Measurements from ENCODE around the gene LSM14B. TPM values are rescaled to one million over a fixed set of nuclear protein-coding genes. Genes with fewer than 3 reads are reported as not detected.

The LSM14B gene
- total RNA-seq, 1 experiment from 2014 or later: 51.8 TPM

DNA sequence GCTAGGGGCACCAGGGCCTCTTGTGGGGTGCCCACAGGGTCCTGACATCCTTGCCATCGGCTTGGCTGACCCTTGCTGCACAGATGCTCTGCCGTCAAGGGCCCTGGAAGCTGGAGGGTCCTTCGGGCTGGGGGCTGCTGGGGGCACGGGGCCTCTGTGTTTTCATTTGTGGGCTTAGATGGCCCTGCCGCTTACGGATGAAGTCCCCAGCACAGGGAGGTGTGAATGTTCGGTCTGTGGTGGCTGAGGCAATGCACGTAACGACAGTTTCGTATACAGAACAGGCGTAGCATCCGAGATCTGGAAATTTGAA, 35.8 kb downstream of the LSM14B start:
- ATAC-seq: no peak
- Histone ChIP-seq H3K4me3 (ENCODE audit: low read length) (no peak overlapping the region), H4K20me1 (ENCODE audit: low read length) (peaks cover 25% of the 10 kb centered on the region), H2AFZ (ENCODE audit: low read length) (no peak overlapping the region), H3K4me2 (ENCODE audit: low read length) (no peak overlapping the region), H3K79me2 (ENCODE audit: low read length) (peaks cover 60% of the 10 kb centered on the region), H3K9ac (ENCODE audit: low read length) (no peak overlapping the region), H3K36me3 (ENCODE audit: low read depth, low read length) (peaks cover 19% of the 10 kb centered on the region), H3K27me3 (ENCODE audit: low read length) (no peaks in the 10 kb centered on the region), H3K27ac (ENCODE audit: low read length) (no peak overlapping the region), H3F3A (ENCODE audit: low read length, unreplicated experiment) (no peaks in the 10 kb centered on the region), H3K9me2 (replicated peaks; ENCODE audit: low read length) (no peaks in the 10 kb centered on the region), H3K9me3 (ENCODE audit: low read length) (no peaks in the 10 kb centered on the region), H3K4me1 (ENCODE audit: insufficient read depth, low read length) (peaks cover 34% of the 10 kb centered on the region)
- no peak for DNase-seq
- intact Hi-C loops (cut with micrococcal nuclease): no loop called here
- POLR2A ChIA-PET (ENCODE audit: unreplicated experiment): no interaction called here
- TF ChIP-seq, protein P1, sequence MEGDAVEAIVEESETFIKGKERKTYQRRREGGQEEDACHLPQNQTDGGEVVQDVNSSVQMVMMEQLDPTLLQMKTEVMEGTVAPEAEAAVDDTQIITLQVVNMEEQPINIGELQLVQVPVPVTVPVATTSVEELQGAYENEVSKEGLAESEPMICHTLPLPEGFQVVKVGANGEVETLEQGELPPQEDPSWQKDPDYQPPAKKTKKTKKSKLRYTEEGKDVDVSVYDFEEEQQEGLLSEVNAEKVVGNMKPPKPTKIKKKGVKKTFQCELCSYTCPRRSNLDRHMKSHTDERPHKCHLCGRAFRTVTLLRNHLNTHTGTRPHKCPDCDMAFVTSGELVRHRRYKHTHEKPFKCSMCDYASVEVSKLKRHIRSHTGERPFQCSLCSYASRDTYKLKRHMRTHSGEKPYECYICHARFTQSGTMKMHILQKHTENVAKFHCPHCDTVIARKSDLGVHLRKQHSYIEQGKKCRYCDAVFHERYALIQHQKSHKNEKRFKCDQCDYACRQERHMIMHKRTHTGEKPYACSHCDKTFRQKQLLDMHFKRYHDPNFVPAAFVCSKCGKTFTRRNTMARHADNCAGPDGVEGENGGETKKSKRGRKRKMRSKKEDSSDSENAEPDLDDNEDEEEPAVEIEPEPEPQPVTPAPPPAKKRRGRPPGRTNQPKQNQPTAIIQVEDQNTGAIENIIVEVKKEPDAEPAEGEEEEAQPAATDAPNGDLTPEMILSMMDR (conservative IDR thresholded peaks at IDR 0.05; ENCODE audit: low read depth, low read length): no peak
- TF ChIP-seq EZH2 (IDR thresholded peaks at IDR 0.05; ENCODE audit: low read length, unreplicated experiment): no peak
- no peak for TF ChIP-seq EZH2phosphoT487 (IDR thresholded peaks at IDR 0.05; ENCODE audit: borderline replicate concordance, low read length)
- BruUV-seq (replicated peaks): no TSS peak
- CTCF ChIA-PET: no interaction called here

DNA sequence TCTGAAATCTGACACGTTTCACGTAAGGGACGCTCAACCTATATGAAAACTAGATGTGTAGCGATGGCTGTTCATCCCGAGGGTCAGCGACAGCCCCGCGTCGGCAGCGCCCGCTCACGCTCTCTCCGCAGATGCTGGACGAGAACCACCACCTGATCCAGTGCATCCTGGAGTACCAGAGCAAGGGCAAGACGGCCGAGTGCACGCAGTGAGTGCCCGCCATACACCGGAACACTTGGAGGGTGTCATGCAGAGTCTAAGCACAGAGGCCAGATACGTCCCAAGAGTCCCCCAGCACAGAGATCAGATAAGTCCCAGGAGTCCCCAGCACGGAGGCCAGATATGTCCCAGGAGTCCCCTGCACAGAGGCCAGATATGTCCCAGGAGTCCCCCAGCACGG, 36.3 kb downstream of the LSM14B start:
- TF ChIP-seq, protein P1 (conservative IDR thresholded peaks at IDR 0.05; ENCODE audit: low read depth, low read length): no peak
- TF ChIP-seq EZH2phosphoT487 (IDR thresholded peaks at IDR 0.05; ENCODE audit: borderline replicate concordance, low read length) (no peak), EZH2 (IDR thresholded peaks at IDR 0.05; ENCODE audit: low read length, unreplicated experiment) (no peak)
- H3K79me2 ChIP-seq (ENCODE audit: low read length): peaks cover 55% of the 10 kb centered on the region
- no peak overlapping the region for H3K4me3 ChIP-seq (ENCODE audit: low read length)
- H2AFZ ChIP-seq (ENCODE audit: low read length): no peak overlapping the region
- no peaks in the 10 kb centered on the region for H3K27me3 ChIP-seq (ENCODE audit: low read length)
- no TSS peak for BruUV-seq (replicated peaks)
- no peak for ATAC-seq
- no peak overlapping the region for H3K4me2 ChIP-seq (ENCODE audit: low read length)
- H3K9ac ChIP-seq (ENCODE audit: low read length): no peak overlapping the region
- intact Hi-C loops (cut with micrococcal nuclease): no loop called here
- H3K9me2 ChIP-seq (replicated peaks; ENCODE audit: low read length): no peaks in the 10 kb centered on the region
- H3F3A ChIP-seq (ENCODE audit: low read length, unreplicated experiment): no peaks in the 10 kb centered on the region
- H3K36me3 ChIP-seq (ENCODE audit: low read depth, low read length): peaks cover 18% of the 10 kb centered on the region
- H4K20me1 ChIP-seq (ENCODE audit: low read length): peaks cover 25% of the 10 kb centered on the region
- H3K4me1 ChIP-seq (ENCODE audit: insufficient read depth, low read length): peaks cover 34% of the 10 kb centered on the region
- POLR2A ChIA-PET (ENCODE audit: unreplicated experiment): no interaction called here
- DNase-seq: no peak
- CTCF ChIA-PET: no interaction called here
- no peaks in the 10 kb centered on the region for H3K9me3 ChIP-seq (ENCODE audit: low read length)
- no peak overlapping the region for H3K27ac ChIP-seq (ENCODE audit: low read length)

DNA sequence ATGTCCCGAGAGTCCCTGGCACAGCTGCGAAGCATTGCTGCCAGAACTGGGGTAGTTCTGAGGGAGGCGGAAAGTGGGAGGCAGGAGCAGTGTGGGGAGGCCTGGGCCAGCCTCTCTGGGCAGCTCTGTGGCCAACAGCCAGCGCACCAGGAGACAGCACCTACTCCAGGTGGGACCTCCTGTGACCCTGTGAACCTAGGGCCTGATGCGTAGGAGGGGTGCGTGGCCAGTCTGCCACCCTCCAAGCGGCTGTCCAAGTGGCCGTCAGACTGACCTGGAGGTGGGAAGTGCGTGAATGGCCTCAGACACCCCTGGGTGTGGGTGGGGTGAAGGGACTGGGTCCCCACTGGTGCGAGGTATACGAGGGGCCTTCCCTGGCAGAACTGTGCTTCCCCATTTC, 36.8 kb downstream of the LSM14B start:
- H3K27ac ChIP-seq (ENCODE audit: low read length): no peak overlapping the region
- H2AFZ ChIP-seq (ENCODE audit: low read length): no peak overlapping the region
- H3K9me3 ChIP-seq (ENCODE audit: low read length): no peaks in the 10 kb centered on the region
- no peaks in the 10 kb centered on the region for H3K9me2 ChIP-seq (replicated peaks; ENCODE audit: low read length)
- H3K27me3 ChIP-seq (ENCODE audit: low read length): no peaks in the 10 kb centered on the region
- no peak overlapping the region for H3K9ac ChIP-seq (ENCODE audit: low read length)
- TF ChIP-seq EZH2phosphoT487 (IDR thresholded peaks at IDR 0.05; ENCODE audit: borderline replicate concordance, low read length) (no peak), EZH2 (IDR thresholded peaks at IDR 0.05; ENCODE audit: low read length, unreplicated experiment) (no peak)
- TF ChIP-seq, protein P1 (conservative IDR thresholded peaks at IDR 0.05; ENCODE audit: low read depth, low read length): no peak
- BruUV-seq (replicated peaks): no TSS peak
- intact Hi-C loops (cut with micrococcal nuclease): no loop called here
- ATAC-seq (no peak), DNase-seq (no peak)
- peaks cover 49% of the 10 kb centered on the region for H3K79me2 ChIP-seq (ENCODE audit: low read length)
- H3F3A ChIP-seq (ENCODE audit: low read length, unreplicated experiment): no peaks in the 10 kb centered on the region
- 0 out of 2 replicates have a peak overlapping the region, but pooled peaks have one; percentile 63 for H3K4me2 ChIP-seq (ENCODE audit: low read length)
- H3K36me3 ChIP-seq (ENCODE audit: low read depth, low read length): peaks cover 14% of the 10 kb centered on the region
- POLR2A ChIA-PET (ENCODE audit: unreplicated experiment): no interaction called here
- peaks cover 21% of the 10 kb centered on the region for H4K20me1 ChIP-seq (ENCODE audit: low read length)
- CTCF ChIA-PET: no interaction called here
- peaks cover 34% of the 10 kb centered on the region for H3K4me1 ChIP-seq (ENCODE audit: insufficient read depth, low read length)
- H3K4me3 ChIP-seq (ENCODE audit: low read length): no peak overlapping the region
